ENCODE data around the gene EHBP1.
A peak's percentile ranks its signal among the peaks of the same experiment; 100 is the strongest.

EHBP1 gene

GRCh38 chr2:63035169-63035568 is 329.7 kb downstream of the EHBP1 start:
- DNase-seq (ENCODE audit: insufficient read length, low spot score) (no peak), FAIRE-seq (no peak)
- TF ChIP-seq POLR2A (IDR thresholded peaks at IDR 0.05; ENCODE audit: low read depth, low read length), result no peak

DNA sequence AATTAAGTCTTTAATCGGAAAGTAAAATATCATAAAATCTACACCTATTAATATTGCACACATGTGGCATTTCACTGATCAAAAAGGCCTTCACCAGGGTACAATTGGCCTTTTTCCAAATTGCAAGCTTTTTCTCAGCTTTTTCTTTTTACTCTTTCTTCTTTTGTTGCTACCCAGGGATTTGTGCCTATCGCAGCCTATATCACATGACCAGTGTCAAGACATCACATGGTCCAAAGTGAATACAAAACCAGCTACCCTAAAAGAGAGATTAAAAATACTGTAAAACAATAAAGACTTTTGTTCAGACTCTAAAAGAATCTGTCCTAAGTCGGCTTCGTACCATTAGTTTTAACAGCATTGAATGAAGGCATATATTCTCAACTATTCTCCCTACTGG is 330.1 kb downstream of the EHBP1 start:
- FAIRE-seq (peak; percentile 72), DNase-seq (ENCODE audit: insufficient read length, low spot score) (no peak)
- TF ChIP-seq POLR2A (IDR thresholded peaks at IDR 0.05; ENCODE audit: low read depth, low read length), result no peak

DNA sequence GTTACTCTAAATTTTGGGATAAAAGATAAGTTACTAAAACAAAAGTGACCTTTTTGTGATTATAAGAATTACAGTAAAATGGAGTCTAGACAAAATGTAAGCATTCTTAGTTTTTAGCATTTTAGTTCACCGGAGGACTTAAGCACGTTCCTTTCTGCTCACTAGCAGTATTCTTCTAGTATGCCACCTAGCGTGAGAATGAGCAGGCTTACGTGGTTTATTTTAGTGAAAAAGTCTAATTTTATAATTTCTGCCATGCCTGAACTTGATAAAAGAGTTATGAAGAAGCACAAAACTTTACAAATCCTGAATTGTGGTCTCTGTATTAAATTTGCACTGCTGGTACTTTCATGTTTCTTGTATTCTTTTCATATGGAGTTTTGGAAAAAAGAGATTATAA is 332.5 kb downstream of the EHBP1 start:
- DNase-seq (ENCODE audit: insufficient read length, low spot score) (no peak), FAIRE-seq (no peak)
- TF ChIP-seq POLR2A (IDR thresholded peaks at IDR 0.05; ENCODE audit: low read depth, low read length), result no peak

DNA sequence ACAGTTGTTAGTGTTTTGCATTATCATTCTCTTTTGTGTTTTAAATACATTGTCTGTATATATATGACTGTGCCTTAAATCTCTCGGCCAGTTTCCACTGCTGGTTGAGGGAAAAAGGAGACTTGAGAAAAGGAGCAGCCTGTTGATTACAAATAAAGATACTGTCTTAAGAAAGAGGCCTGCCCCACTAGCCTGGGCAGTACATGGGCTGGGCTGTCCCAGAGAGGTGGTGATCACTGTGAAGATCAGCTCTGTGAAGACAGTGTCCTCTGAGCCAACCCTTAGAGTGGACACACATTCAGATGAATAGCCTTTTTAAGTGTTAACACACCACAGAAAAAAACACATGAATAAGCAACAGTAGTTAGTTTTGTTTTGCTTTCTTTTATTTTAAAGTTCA is 335.1 kb downstream of the EHBP1 start:
- DNase-seq (ENCODE audit: insufficient read length, low spot score), result no peak
- TF ChIP-seq POLR2A (IDR thresholded peaks at IDR 0.05; ENCODE audit: low read depth, low read length), result no peak
- FAIRE-seq, result no peak

GRCh38 chr2:63041592-63041991 is 336.1 kb downstream of the EHBP1 start:
- no peak for DNase-seq (ENCODE audit: insufficient read length, low spot score)
- TF ChIP-seq POLR2A (IDR thresholded peaks at IDR 0.05; ENCODE audit: low read depth, low read length), result no peak
- FAIRE-seq, result no peak

- no peak for TF ChIP-seq POLR2A (IDR thresholded peaks at IDR 0.05; ENCODE audit: low read depth, low read length)
- DNase-seq (ENCODE audit: insufficient read length, low spot score) (no peak), FAIRE-seq (no peak)
These were observed 339.1 kb downstream of the EHBP1 start for GRCh38 chr2:63044362-63045327.

- no peak for FAIRE-seq
- DNase-seq (ENCODE audit: insufficient read length, low spot score), result no peak
- TF ChIP-seq POLR2A (IDR thresholded peaks at IDR 0.05; ENCODE audit: low read depth, low read length), result no peak
These were observed 341.0 kb downstream of the EHBP1 start for GRCh38 chr2:63046552-63046951.

- no peak for TF ChIP-seq POLR2A (IDR thresholded peaks at IDR 0.05; ENCODE audit: low read depth, low read length)
- no peak for FAIRE-seq
- DNase-seq (ENCODE audit: insufficient read length, low spot score), result no peak
These were observed 341.4 kb downstream of the EHBP1 start for GRCh38 chr2:63046961-63047320.

GRCh38 chr2:63047321-63048279 is 342.1 kb downstream of the EHBP1 start:
- TF ChIP-seq POLR2A (IDR thresholded peaks at IDR 0.05; ENCODE audit: low read depth, low read length), result no peak
- FAIRE-seq (no peak), DNase-seq (ENCODE audit: insufficient read length, low spot score) (no peak)

- DNase-seq (ENCODE audit: insufficient read length, low spot score) (no peak), FAIRE-seq (no peak)
- no peak for TF ChIP-seq POLR2A (IDR thresholded peaks at IDR 0.05; ENCODE audit: low read depth, low read length)
These were observed 343.1 kb downstream of the EHBP1 start for GRCh38 chr2:63048367-63049171.

DNA sequence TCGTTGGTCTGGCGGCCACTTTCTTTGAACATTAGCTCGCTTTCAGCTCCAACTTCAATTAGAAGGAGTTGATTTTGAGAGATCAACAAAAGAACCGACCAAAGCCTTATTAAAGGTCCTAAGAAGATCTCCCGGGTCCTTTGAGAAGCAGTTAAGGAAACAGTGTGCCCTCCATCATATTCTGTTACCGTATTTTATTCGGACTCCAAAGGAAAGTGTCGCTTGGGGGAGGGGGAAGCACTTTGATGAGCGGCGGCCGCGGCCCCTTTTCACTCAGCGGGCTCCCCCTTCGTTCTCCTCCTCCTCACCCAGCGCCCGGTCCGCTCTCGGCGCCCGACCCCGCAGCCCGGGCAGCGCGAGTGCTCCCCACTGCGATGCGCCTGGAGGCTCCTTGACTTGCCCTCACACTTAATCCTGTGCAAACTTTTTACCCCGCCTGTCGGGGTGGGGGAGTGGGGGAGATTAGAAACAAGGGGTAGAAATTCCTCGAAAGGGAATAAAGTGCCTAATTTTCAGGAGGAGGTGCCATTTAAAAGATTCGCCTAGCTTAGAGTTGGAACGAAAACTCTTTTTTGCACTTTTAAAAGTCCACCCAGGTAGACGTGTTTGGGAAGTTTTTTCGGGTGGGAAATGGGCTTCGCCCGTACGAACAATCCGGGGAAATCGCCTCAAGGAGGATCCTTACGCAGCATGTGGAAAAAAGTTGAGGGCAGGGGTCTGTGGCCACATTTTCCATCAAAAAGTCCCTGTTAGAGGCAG is 343.9 kb downstream of the EHBP1 start:
- DNase-seq (ENCODE audit: insufficient read length, low spot score), result no peak
- no peak for FAIRE-seq
- TF ChIP-seq POLR2A (IDR thresholded peaks at IDR 0.05; ENCODE audit: low read depth, low read length), result no peak

GRCh38 chr2:63049970-63050333 is 344.4 kb downstream of the EHBP1 start:
- no peak for TF ChIP-seq POLR2A (IDR thresholded peaks at IDR 0.05; ENCODE audit: low read depth, low read length)
- DNase-seq (ENCODE audit: insufficient read length, low spot score) (peak; percentile 76), FAIRE-seq (no peak)

Measured in H54 (cell line).